Sigmoid colon (tissue), 4 donors: ENCODE results near the gene ENOX2.

Experiments
- CTCF ChIP-seq, 4 experiments: fragments of 450-650 bp in 3 of 4; fragments of 200-600 bp in 1 of 4; IDR thresholded peaks; one replicate each; pipeline ENCODE4 v1.5.1; 2016 to 2019; ENCODE audit warnings: antibody characterized with exemption in 4 of 4, mild to moderate bottlenecking in 3 of 4, moderate library complexity in 2 of 4
- POLR2AphosphoS5 ChIP-seq, 4 donors: sonication (generic); formaldehyde crosslinking; IDR thresholded peaks; one replicate each; pipeline ENCODE4 v1.6.1; 2017; ENCODE audit warnings: antibody characterized with exemption in 4 of 4

GRCh38 chrX:130716781-130717413, 186.1 kb downstream of the ENOX2 start:
- TF ChIP-seq CTCF (IDR thresholded peaks at IDR 0.05) (no peak), POLR2AphosphoS5 (IDR thresholded peaks at IDR 0.05) (no peak)
